H1 (cell line): Measurements from ENCODE around the gene TIGD2. TPM values are rescaled to one million over a fixed set of nuclear protein-coding genes. Genes with fewer than 3 reads are reported as not detected.

Experiments
- CREB1 ChIP-seq: IDR thresholded peaks from 2 replicates; pipeline ENCODE4 v1.6.1; 2012; ENCODE audit warnings: inconsistent platforms
- EP300 ChIP-seq, 2 experiments: IDR thresholded peaks; 1 replicate in 1 of 2; 2 replicates in 1 of 2; pipeline ENCODE4 v1.6.1; 2011 to 2012; ENCODE audit warnings: low read depth in 2 of 2, low read length in 2 of 2, mild to moderate bottlenecking in 2 of 2, borderline replicate concordance in 1 of 2, inconsistent platforms in 1 of 2, moderate library complexity in 1 of 2
- EZH2 ChIP-seq: fragments of 200-600 bp; sonication (generic); IDR thresholded peaks from 2 replicates; pipeline ENCODE4 v1.7.1; 2012; ENCODE audit warnings: low read depth, mild to moderate bottlenecking, moderate library complexity, low read length, inconsistent platforms; ENCODE audit not compliant: severe bottlenecking
- JUN ChIP-seq: IDR thresholded peaks from 2 replicates; pipeline ENCODE4 v1.6.1; 2011; ENCODE audit warnings: low read depth, mild to moderate bottlenecking, improper control_type of control experiment, low read length
- KDM4A ChIP-seq: IDR thresholded peaks from one replicate; pipeline ENCODE4 v1.7.1; 2012; ENCODE audit warnings: low read depth, mild to moderate bottlenecking, moderate library complexity, low read length, inconsistent platforms; ENCODE audit not compliant: severe bottlenecking
- SAP30 ChIP-seq: fragments of 300-600 bp; sonication (generic); IDR thresholded peaks from 2 replicates; pipeline ENCODE4 v1.7.1; 2012; ENCODE audit warnings: low read length, moderate library complexity, mild to moderate bottlenecking, inconsistent platforms; ENCODE audit not compliant: insufficient read depth, insufficient replicate concordance
- polyA plus RNA-seq, 7 experiments: library from polyadenylated mRNA; depleted of rRNA in 3 of 7; stranded (reverse) in 5 of 7; unstranded in 2 of 7; fragments of >200 nt in 5 of 7; fragments of 200-250 nt in 2 of 7; gene quantifications; 1 replicate in 5 of 7; 2 replicates in 1 of 7; 4 replicates in 1 of 7; pipeline versions ENCODE4 v1.2.1 to v1.2.3, GENCODE V29; 2011 to 2013; ENCODE audit warnings: missing spikeins in 2 of 7, mixed read lengths in 2 of 7
- total RNA-seq: library from RNA; stranded (reverse); fragmentation: NEBNext Ultra II Directional; extraction: Animal tissue kit (Norgen Biotek cat#: 25700); gene quantifications from 2 replicates; pipeline ENCODE4 v1.2.1, GENCODE V29; 2021

TIGD2 gene
- total and polyA plus RNA-seq, 2 of the 8 experiments (the other 6 are each of a cell fraction or from before 2014, with no cell fraction given), result 2.4 to 5.7 TPM

DNA sequence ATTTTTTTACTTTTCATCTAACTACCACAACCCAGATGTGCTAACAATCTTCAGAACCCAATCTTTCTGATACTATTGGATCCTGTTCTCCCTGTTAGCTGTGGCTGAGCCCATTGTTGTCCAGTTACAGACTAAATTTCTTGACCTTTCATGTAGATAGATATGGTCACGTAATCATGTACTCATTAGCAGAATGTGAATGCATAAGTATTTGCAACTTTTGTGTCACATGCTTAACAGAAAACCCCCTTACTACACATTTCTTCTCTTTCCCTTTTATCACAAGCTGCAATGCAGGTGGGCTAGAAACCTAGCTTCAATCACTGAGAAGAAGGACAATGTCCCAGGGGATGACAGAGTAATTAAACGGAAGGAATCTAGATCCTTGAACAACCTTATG is 41.3 kb upstream of the TIGD2 start (continued):
- TF ChIP-seq JUN (no peak), EZH2 (no peak), CREB1 (no peak), KDM4A (no peak), SAP30 (no peak), EP300 (IDR thresholded peaks at IDR 0.05; ENCODE audit: borderline replicate concordance in 1 of 2, low read depth in 2 of 2, low read length in 2 of 2) (no peak)
